GM19455 (cell line): ENCODE measurements around the gene TMEM132A.

Experiments
- ATAC-seq: cut with Tn5 transposase; IDR thresholded peaks from one replicate; pipeline ENCODE4 v1.9.1; 2021; ENCODE audit not compliant: unreplicated experiment

Gene TMEM132A

DNA sequence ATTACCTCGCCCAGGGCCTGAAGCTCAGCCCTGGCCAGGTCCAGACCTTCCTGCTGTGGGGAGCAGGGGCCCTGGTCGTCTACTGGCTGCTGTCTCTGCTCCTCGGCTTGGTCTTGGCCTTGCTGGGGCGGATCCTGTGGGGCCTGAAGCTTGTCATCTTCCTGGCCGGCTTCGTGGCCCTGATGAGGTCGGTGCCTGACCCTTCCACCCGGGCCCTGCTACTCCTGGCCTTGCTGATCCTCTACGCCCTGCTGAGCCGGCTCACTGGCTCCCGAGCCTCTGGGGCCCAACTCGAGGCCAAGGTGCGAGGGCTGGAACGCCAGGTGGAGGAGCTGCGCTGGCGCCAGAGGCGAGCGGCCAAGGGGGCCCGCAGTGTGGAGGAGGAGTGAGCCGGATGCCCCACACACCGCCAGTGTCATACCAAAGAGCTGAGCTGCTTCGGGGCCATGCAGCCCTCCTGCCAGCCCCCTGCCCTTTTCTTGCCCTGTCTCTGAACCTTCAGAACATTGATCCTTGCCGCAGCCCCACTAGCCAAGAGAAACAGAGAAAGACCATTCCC lies 2.4 kb upstream of the TMEM132A start:
- ATAC-seq = no peak

DNA sequence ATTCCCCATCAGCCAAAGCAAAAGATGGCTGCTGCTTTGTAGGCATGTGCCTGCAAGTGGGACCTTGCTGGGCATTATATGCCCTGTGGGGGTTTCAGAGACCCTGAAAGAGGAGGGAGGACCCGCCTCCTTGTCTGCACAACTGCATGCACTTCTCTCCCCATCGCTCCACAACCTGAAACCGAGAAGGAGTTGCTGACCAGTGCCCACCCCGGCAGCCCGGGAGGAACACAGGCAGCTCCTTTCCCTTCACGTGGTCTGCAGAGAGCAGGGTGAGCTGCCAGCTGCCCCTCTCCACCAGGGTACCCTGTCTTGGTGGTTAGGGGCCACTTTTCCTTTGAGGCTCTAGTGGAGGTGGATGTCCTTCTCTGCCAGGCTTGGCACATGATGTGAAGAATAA lies 1.4 kb upstream of the TMEM132A start:
- no peak for ATAC-seq

DNA sequence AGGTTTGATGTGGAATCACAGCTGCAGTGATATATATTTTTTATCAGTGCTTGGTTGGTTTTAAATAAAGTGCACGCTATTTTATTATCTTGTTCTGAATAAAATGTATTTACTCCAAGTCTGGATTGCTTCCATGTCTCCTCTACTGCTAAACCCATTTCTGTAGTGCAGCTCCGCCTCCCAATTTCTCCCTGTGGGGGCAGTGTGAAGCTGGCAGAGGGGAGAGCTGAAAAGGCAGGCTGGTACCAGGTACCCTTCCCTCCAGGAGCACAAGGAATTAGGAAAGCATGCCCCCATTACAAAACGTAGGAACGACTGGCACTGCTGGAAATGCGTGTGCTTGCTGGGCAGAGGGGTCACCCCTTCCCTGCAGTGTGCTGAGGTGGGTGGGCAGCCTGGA lies 934 bp upstream of the TMEM132A start:
- ATAC-seq = no peak

DNA sequence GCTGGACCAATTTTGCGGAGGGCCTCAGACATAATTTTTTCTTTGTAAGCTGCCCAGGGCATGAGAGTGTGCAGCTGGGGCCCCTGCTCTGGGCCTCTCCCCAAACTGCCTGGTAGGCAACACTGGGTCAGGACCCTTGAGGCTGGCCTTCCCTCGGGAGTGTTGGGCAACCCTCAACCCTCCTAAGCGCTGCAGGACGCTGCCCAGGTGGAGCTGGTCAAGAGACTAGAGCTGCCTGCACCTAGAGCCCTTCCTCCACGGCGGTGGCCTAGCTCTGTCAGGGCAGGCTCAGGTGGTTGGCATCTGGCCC lies 505 bp upstream of the TMEM132A start:
- no peak for ATAC-seq

DNA sequence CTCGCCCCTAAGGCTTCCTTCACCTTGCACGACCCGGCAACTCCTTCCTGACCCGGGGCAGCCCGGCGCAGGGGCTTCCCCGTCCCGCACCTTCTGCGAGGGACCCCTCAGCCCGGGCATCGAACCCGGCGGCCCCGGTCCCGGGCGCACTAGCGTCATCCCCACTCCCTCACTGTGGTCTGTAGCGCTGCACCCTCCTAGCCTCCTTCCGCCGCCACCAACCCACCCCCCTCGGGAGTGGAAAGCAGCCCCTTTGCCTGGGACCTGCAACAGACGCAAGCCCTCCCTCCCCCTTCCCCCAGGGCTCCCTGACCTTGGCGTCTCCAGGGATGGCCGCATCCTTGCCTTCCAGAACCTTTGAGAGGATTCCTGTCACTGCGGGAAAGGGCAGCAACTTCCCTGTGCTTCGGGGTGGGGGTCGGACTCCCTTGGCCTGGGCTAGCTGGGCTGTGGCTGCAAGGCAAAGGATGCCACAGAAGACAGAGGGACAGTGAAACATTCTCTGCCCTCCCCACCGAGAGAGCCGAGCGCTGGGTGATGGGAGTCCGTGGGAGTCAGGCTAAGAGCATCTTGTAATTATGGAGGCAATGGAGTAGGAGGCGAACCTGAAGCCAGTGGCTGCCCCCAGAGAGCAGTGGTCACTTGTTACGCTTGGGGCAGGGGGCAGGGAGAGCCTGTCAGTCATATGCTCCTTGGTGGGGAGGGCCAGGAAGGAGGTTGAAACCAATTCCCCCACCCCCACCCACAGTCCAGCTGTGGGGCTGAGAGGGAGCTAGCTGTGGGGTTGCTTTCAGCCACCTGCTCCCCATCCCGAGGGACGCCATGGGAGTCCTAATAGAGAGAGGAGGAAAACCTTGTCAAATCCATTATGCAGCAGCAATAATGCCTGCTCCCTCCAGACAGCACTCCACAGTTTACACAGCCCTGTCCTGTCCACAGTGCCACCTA lies 920 bp downstream of the TMEM132A start:
- ATAC-seq = no peak

DNA sequence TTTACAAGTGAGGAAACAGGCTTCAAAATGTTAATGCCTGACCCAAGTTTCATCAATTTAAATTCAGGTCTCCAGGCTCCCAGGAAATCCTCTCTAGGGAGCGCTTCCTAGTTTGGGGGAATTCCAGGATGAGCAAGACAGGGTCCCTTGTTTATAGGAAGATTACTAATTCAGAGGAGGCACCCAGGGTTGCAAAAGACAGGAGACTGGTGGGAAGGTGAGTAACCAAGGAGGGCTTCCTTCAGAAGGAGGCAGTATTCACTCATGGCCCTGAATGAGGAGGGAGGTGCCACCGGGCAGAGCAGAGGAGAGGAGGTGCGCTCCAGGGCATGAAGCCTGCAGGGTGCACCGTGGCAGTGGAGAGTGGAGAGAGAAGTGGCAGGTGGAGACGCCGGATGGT lies 1.6 kb downstream of the TMEM132A start:
- ATAC-seq = no peak

DNA sequence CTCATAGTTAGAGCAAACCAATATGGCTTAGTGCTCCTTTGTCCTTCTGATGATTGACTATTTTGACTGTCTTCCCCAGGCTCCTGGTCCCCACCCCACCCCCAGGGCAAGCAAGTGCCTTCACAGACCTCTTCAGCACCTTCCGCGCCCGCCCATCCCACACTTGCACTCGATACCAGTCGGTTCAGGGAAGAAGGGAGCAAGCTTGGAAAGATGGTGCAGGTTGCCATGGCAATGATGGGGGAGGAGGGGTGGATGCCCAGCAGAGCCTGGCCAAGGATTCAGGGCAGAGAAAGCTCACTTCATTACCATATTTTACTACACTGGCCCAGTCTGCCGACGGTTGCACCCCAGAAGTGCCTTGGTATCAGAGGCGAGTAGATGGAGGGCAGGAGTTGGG lies 2.2 kb downstream of the TMEM132A start:
- no peak for ATAC-seq

DNA sequence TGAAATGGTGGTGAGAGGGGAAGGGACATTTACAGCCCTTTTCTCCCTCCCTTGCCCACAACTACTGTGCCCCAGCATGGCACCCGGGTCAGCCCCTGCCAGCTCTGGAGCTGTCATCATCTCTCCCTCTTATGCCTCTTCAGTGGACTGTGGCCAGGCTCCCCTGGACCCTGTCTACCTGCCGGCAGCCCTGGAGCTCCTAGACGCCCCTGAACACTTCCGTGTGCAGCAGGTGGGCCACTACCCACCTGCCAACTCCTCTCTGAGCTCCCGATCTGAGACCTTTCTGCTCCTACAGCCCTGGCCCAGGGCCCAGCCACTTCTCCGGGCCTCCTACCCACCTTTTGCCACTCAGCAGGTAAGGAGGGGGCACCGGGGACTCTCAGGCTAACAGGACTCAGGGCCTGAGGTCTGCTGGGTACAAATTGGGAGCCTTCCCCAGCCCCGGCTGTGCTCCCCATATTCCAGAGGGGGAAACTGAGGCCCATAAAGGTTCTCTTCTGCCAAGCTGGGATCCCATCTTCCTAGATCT lies 2.9 kb downstream of the TMEM132A start:
- ATAC-seq = no peak

DNA sequence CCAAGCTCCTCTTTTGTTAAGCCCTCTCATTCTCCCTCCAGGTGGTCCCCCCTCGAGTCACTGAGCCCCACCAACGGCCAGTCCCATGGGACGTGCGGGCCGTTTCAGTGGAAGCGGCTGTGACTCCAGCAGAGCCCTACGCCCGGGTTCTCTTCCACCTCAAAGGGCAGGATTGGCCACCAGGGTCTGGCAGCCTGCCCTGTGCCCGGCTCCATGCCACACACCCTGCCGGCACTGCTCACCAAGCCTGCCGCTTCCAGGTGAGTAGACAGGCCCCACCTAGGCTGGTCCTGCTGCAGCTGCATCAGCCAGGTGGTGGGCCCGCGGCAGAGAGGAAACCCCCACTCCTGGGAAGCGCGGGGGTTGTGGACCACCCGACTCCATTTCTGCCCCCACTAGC lies 3.3 kb downstream of the TMEM132A start:
- no peak for ATAC-seq

DNA sequence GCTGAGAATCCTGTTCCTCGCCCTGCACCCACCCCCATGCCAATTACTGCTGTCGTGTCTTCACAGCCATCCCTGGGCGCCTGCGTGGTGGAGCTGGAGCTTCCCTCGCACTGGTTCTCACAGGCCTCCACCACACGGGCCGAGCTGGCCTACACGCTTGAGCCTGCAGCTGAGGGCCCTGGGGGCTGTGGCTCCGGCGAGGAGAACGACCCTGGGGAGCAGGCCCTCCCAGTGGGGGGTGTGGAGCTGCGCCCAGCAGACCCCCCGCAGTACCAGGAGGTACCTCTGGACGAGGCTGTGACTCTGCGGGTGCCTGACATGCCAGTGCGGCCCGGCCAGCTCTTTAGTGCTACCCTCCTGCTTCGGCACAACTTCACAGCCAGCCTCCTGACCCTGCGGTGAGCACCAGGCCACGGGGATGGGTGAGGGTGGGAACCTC lies 4.3 kb downstream of the TMEM132A start:
- ATAC-seq = no peak

DNA sequence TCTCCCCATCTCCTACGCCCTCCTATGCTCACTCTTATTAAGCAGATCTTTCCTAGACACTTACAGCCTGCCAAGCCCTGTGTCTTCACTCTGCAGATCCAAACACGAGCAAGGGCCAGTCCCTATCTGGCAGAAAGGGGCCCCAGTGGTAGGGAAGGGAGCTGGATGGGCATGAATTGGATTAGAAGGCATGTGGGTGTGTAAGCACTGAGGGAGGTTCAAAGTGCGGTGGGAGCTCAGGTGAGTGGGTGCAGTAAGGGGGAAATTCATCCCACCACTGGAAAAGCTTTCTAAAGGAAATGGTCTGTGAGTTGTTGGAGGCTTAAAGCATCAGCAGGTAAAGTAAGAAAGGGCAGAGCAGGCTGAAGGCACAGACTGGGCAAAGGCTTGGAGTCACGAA lies 5.5 kb downstream of the TMEM132A start:
- ATAC-seq = no peak

DNA sequence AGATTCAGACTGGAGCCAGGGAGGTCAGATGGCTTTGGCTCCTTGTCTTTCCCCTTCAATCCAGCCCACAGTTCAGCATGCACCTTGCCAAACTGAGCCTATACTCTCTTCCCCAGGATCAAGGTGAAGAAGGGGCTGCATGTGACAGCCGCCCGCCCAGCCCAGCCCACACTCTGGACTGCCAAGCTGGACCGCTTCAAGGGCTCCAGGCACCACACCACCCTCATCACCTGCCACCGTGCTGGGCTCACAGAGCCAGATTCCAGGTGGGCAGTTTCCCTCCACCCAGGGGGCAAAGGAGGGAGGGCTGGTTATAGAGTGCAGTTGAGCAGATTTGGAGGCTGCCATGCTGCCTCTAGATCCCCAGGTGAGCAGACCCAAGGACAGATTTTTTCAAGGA lies 6.1 kb downstream of the TMEM132A start:
- ATAC-seq = no peak

DNA sequence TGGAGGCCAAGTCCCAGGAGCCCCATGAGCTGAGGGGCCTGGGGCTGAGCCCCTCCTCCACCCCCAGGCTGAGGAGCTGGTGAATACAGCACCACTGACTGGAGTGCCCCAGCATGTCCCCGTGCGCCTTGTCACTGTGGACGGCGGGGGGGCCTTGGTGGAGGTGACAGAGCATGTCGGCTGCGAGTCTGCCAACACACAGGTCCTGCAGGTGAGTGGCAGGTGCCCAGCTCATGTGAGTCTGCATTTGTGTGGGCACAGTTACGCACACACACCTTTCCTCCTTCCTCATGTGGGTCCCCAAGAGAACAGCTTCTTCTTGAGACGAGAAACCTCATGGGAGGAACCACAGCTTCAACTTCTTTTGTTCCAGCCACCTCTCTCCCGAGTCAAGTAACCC lies 7.7 kb downstream of the TMEM132A start:
- no peak for ATAC-seq

DNA sequence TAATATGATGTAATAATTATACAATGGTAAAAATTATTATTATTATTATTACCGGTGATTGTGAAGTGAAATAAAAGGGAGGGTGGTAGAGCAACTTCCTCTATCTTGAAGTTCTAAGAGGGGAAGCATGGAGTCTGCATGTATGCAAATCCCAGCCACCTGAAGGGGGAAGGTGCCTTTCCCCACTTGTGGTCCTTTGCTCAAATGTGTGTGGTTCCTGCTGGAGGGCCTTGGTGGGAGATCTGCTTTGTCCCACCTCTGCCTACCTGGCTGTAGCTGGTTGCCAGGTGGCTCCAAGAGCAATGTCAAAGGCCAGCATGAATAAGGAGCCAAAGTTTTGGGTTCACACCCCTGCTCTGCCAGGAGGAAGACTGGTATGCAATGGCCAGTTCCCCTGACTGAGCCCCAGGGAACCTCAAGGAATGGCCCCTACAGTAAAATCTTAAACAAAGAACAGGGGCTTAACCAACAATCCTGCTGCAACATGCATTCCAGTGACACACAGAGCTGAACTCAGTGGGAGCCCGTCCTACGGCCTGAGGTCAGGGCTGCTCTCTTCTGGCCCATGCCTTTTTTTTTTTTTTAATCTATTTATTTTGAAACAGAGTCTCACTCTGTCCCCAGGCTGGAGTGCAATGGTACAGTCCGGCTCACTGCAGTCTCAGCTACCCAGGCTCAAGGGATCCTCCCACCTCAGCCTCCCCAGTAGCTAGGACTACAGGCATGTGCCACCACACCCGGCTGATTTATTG lies 8.5 kb downstream of the TMEM132A start:
- ATAC-seq = no peak

DNA sequence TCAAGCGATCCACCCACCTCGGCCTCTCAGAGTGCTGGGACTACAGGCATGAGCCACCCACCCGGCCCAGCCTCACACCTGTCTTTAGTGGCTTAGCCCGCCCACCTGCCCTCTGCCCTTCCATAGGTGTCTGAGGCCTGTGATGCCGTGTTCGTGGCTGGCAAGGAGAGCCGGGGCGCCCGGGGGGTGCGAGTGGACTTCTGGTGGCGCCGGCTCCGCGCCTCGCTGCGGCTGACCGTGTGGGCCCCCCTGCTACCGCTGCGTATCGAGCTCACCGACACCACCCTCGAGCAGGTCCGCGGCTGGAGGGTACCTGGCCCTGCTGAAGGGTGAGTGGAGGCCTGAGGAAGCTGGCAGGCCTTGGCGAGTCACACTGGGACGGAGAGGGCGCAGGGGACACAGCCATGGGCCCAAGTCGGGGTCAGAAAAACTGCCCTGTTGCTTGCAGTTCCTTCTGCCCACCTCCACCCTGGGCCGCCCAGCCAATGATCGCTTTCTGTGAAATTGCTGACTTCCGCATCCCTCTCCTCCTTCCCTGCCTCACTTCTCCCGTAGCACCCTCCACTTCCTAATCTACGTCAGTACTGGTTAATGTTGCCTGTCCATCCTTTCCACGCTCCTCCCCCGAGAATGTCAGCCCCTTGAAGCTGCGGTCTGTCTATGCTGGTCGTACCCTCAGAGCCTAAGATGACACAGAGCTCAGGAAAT lies 9.3 kb downstream of the TMEM132A start:
- no peak for ATAC-seq

DNA sequence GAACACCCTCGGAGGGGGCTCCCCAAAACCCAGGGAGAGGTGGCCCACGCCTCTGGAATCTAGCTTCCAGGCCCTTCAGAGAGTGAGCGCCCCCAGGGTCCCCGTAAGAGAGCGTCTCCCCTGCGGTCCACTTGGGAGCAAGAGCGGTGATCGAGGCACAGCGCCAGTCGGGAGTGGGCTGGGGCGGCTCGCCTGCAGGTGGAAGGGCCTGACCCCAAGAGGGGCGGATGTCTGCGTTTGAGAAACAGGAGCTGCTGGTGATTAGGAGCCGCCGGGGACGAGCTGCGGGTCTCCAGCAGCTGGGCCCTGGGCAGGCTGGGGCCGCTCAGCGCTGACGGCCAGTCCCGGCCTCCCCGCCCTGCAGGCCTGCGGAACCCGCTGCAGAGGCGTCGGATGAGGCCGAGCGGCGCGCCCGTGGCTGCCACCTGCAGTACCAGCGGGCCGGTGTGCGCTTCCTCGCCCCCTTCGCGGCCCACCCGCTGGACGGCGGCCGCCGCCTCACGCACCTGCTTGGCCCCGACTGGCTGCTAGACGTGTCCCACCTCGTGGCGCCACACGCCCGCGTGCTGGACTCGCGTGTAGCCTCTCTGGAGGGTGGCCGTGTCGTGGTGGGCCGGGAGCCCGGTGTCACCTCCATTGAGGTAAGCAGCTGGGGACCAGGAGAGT lies 10.0 kb downstream of the TMEM132A start:
- ATAC-seq = no peak

DNA sequence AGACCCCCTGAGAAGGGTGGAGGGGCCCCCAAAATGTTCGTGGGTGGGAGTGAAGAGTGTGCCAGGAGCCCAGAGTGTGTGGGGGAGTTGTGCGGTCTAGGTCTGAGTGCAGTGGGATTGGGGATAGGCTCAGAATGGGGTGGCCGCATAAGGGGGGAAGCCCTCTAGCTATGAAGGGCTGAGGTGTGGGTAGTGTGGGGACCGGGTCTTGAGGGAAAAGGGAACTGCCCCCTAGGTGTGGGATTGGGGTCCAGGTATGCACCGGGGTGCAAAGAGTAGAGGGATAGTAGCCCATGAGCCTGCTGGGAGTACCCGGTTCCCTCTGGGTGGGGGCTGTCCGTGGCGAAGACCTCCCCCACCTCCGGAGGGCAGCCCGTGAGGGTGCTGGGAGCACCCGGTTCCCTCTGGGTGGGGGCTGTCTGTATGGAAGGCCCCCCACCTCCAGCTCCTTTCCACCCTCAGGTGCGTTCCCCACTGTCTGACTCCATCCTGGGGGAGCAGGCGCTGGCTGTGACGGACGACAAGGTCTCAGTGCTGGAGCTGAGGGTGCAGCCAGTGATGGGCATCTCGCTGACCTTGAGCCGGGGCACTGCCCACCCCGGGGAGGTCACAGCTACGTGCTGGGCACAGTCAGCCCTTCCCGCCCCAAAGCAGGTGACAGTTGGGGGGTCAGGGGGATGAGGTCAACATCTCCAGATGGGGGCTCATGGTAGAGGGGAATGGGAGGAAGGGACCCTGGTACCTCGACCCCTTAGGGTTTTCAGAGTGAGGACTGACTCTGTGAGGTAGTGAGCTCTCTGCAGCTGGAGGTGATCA lies 10.7 kb downstream of the TMEM132A start:
- no peak for ATAC-seq

DNA sequence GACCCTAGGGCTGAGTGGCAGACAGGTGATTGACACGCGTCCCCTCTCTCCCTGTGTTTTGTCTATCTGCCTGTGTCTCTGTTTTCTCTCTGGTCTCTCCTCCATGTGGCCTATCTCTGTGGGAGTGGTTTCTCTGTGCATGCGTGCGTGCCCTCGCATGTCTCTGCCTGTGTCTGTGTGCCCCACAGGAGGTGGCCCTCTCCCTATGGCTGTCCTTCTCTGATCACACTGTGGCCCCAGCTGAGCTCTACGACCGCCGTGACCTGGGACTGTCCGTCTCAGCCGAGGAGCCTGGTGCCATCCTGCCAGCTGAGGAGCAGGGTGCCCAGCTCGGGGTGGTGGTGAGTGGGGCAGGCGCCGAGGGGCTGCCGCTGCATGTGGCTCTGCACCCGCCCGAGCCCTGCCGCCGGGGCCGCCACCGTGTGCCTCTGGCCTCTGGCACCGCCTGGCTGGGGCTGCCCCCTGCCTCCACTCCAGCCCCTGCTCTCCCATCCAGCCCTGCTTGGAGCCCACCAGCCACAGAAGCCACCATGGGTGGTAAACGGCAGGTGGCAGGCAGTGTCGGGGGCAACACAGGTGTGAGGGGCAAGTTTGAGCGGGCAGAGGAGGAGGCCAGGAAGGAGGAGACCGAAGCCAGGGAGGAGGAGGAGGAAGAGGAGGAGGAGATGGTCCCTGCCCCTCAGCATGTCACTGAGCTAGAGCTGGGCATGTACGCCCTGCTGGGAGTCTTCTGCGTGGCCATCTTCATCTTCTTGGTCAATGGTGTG lies 11.6 kb downstream of the TMEM132A start:
- no peak for ATAC-seq
